ENCODE measurements around the gene MRTO4. TPM values are rescaled to one million over a fixed set of nuclear protein-coding genes. Genes with fewer than 3 reads are reported as not detected.
"Not testable (repeated sequence)": the region's sequence is repeated elsewhere in the genome, so short reads cannot be mapped to it uniquely, and the experiment has no call there.

Gene MRTO4
- total RNA-seq, 1 donor from 2014 or later = 17.7 TPM

DNA sequence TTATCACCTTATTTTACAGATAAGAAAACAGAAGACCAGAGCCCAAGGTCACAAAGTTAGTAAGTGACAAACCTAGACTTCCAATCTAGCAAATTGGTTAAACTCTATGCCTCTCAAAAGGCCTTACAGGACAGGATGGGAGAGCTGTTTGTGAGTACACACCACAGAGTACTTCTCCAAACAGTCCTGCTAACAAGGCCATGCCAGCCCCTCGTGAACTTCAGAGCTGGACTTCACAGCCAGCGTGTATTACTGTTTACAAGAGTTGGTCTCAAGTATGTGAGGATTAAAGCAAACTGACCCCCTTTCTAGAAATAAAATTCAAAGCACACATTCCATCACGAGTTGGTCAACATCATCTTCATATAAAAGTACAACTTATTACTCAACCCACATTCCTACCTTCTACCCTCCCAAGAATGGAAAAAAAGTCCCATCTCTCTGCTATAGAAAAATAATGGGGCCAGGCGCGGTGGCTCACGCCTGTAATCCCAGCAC, 21.7 kb upstream of the MRTO4 start:
- TF ChIP-seq, protein P1, sequence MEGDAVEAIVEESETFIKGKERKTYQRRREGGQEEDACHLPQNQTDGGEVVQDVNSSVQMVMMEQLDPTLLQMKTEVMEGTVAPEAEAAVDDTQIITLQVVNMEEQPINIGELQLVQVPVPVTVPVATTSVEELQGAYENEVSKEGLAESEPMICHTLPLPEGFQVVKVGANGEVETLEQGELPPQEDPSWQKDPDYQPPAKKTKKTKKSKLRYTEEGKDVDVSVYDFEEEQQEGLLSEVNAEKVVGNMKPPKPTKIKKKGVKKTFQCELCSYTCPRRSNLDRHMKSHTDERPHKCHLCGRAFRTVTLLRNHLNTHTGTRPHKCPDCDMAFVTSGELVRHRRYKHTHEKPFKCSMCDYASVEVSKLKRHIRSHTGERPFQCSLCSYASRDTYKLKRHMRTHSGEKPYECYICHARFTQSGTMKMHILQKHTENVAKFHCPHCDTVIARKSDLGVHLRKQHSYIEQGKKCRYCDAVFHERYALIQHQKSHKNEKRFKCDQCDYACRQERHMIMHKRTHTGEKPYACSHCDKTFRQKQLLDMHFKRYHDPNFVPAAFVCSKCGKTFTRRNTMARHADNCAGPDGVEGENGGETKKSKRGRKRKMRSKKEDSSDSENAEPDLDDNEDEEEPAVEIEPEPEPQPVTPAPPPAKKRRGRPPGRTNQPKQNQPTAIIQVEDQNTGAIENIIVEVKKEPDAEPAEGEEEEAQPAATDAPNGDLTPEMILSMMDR (IDR thresholded peaks at IDR 0.05) = no peak
- no peak for DNase-seq (ENCODE audit: low spot score)
- Mint-ChIP-seq H3K27ac (ENCODE audit: unreplicated experiment) (no peak overlapping the region), H3K27me3 (ENCODE audit: low read depth) (no peaks in the 10 kb centered on the region), H3K36me3 (ENCODE audit: low read depth) (peaks cover 33% of the 10 kb centered on the region), H3K4me3 (ENCODE audit: unreplicated experiment) (no peak overlapping the region), H3K4me1 (ENCODE audit: low read depth) (peaks cover 8% of the 10 kb centered on the region), H3K9me3 (ENCODE audit: low read depth) (no peaks in the 10 kb centered on the region)

DNA sequence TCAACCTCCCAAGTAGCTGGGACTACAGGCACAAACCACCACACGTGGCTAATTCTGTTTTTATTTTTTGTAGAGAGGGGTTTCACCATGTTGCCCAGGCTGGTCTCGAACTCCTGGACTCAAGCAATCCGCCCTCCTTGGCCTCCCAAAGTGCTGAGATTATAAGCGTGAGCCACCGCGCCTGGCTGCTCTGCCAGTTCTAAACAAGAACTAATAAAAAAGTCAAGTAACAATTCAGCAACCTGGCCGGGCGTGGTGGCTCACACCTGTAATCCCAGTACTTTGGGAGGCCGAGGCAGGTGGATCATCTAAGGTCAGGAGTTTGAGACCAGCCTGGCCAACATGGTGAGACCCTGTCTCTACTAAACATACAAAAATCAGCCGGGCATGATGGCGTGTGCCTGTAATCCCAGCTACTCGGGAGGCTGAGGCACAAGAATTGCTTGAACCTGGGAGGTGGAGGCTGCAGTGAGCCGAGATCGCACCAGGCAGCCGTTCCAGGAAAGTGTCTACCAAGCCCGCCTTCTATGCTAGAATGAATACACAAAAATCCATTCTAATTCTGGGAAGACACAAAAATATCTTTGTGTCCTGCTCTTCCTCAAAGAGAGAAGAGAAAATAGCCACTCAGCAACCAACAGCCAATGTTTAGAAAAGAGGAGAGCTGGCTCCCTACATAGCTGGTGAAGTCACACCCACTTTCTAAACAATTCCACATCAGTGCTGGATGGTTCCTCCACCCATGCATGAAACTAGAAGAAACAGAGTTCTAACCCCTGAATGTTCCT, 19.7 kb upstream of the MRTO4 start:
- not testable (repeated sequence) for H3K4me1 Mint-ChIP-seq (ENCODE audit: low read depth); H3K27me3 Mint-ChIP-seq (ENCODE audit: low read depth); H3K9me3 Mint-ChIP-seq (ENCODE audit: low read depth); H3K4me3 Mint-ChIP-seq (ENCODE audit: unreplicated experiment); DNase-seq (ENCODE audit: low spot score)
- peaks cover 26% of the 10 kb centered on the region for H3K36me3 Mint-ChIP-seq (ENCODE audit: low read depth)
- H3K27ac Mint-ChIP-seq (ENCODE audit: unreplicated experiment) = peak overlapping the region; percentile 59

DNA sequence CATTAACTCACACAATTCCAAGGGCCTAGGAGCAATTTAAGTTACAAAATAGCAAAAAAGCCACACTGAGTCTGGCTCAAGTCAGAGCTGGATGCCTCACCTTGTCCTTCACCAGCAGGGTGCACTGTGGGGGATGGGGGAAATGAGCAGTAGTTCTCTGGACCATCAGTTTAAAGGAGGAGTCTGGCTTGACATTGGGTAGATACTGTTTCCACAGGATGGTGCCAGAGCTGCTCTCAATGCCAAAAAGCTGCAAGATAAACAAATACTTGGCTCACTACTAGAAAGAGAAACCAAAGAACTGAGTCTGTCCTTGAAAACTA, 19.1 kb upstream of the MRTO4 start:
- H3K27ac Mint-ChIP-seq (ENCODE audit: unreplicated experiment) = peak overlapping the region; percentile 59
- TF ChIP-seq, protein P1 (IDR thresholded peaks at IDR 0.05) = peak; percentile 40
- peaks cover 8% of the 10 kb centered on the region for H3K4me1 Mint-ChIP-seq (ENCODE audit: low read depth)
- peaks cover 27% of the 10 kb centered on the region for H3K36me3 Mint-ChIP-seq (ENCODE audit: low read depth)
- H3K4me3 Mint-ChIP-seq (ENCODE audit: unreplicated experiment) = no peak overlapping the region
- no peaks in the 10 kb centered on the region for H3K9me3 Mint-ChIP-seq (ENCODE audit: low read depth)
- DNase-seq (ENCODE audit: low spot score) = no peak
- H3K27me3 Mint-ChIP-seq (ENCODE audit: low read depth) = no peaks in the 10 kb centered on the region

- no peak for DNase-seq (ENCODE audit: low spot score)
- Mint-ChIP-seq H3K4me3 (ENCODE audit: unreplicated experiment) (no peak overlapping the region), H3K27ac (ENCODE audit: unreplicated experiment) (no peak overlapping the region), H3K9me3 (ENCODE audit: low read depth) (no peaks in the 10 kb centered on the region), H3K4me1 (ENCODE audit: low read depth) (peaks cover 8% of the 10 kb centered on the region), H3K36me3 (ENCODE audit: low read depth) (peaks cover 31% of the 10 kb centered on the region), H3K27me3 (ENCODE audit: low read depth) (no peaks in the 10 kb centered on the region)
- TF ChIP-seq, protein P1 (IDR thresholded peaks at IDR 0.05) = no peak
These were observed 17.4 kb upstream of the MRTO4 start for GRCh38 chr1:19234224-19234623.

- peaks cover 26% of the 10 kb centered on the region for H3K36me3 Mint-ChIP-seq (ENCODE audit: low read depth)
These were observed 11.7 kb upstream of the MRTO4 start for GRCh38 chr1:19239876-19240275.

More at GRCh38 chr1:19239876-19240275, 11.7 kb upstream of the MRTO4 start:
- Mint-ChIP-seq H3K27ac (ENCODE audit: unreplicated experiment) (no peak overlapping the region), H3K9me3 (ENCODE audit: low read depth) (no peaks in the 10 kb centered on the region), H3K27me3 (ENCODE audit: low read depth) (no peaks in the 10 kb centered on the region), H3K4me1 (ENCODE audit: low read depth) (no peaks in the 10 kb centered on the region), H3K4me3 (ENCODE audit: unreplicated experiment) (no peak overlapping the region)
- no peak for DNase-seq (ENCODE audit: low spot score)
- TF ChIP-seq, protein P1 (IDR thresholded peaks at IDR 0.05) = no peak
